HCT116 (cell line): Measurements from ENCODE around the gene ZSCAN5A. TPM values are rescaled to one million over a fixed set of nuclear protein-coding genes. Genes with fewer than 3 reads are reported as not detected.

ENCODE experiments used
- ATAC-seq: fragments of 200-7000 bp; cut with Tn5 transposase; 2 replicates; pipeline ENCODE4 v1.9.1; 2020; ENCODE audit warnings: mild to moderate bottlenecking, moderate library complexity
- BruUV-seq: library from RNA; stranded (reverse); fragments of 400-500 nt; replicated peaks from 2 replicates; lab custom pipeline; 2021; lab: Mats Ljungman, UMichigan
- CTCF ChIA-PET: fragments of 300-600 bp; sonication (Branson Sonifier 250); formaldehyde crosslinking; loops from one replicate; lab custom pipeline; 2021; ENCODE audit warnings: antibody characterized with exemption; lab: Charles Lee
- POLR2A ChIA-PET: fragments of 300-600, 350-600 bp; sonication (Branson Sonifier 250); formaldehyde crosslinking; loops from one replicate; lab custom pipeline; 2021; ENCODE audit warnings: antibody characterized with exemption; lab: Charles Lee
- RAD21 ChIA-PET, 2 experiments: fragments of 300-600 bp; sonication (Branson Sonifier 250); formaldehyde crosslinking; loops; one replicate each; lab custom pipeline; 2023; ENCODE audit warnings: low total read pairs in 2 of 2; ENCODE audit not compliant: uncharacterized antibody in 2 of 2, unreplicated experiment in 2 of 2, low non-redundant PET in 1 of 2; lab: Charles Lee
- DNase-seq: peaks from one replicate; pipeline ENCODE4 v3.0.0-alpha.2; 2010; ENCODE audit warnings: low read depth, low spot score
- H2AFZ ChIP-seq: fragments of 200-600 bp; shearing (Covaris generic), sonication (generic); 2 replicates; pipeline ENCODE4 v1.6.1; 2017; ENCODE audit warnings: low read depth, mixed run types, mixed read lengths, antibody characterized with exemption, low read length; ENCODE audit not compliant: poor library complexity, severe bottlenecking
- H3K27ac ChIP-seq: 2 replicates; pipeline ENCODE4 v1.5.1; 2012; ENCODE audit warnings: low read depth, low read length
- H3K27me3 ChIP-seq: fragments of 200-600 bp; sonication (generic); 2 replicates; pipeline ENCODE4 v1.6.1; 2016; ENCODE audit warnings: mixed run types, low read length, mixed read lengths; ENCODE audit not compliant: insufficient read depth
- H3K36me3 ChIP-seq, 2 experiments: fragments of 200-500 bp in 1 of 2; fragments of 200-600 bp in 1 of 2; sonication (Bioruptor generic) in 1 of 2; sonication (generic) in 1 of 2; 2 replicates each; pipeline versions ENCODE4 v1.5.1 to v1.6.1; 2014 to 2016; ENCODE audit warnings: low read length in 2 of 2, inconsistent platforms in 1 of 2, mixed read lengths in 1 of 2, mixed run types in 1 of 2; ENCODE audit not compliant: insufficient read depth in 2 of 2, control insufficient read depth in 1 of 2
- H3K4me1 ChIP-seq, 2 experiments: fragments of 200-600 bp in 1 of 2; sonication (generic) in 1 of 2; 2 replicates each; pipeline versions ENCODE4 v1.5.1 to v1.6.1; 2012 to 2017; ENCODE audit warnings: low read length in 2 of 2, inconsistent platforms in 1 of 2, mild to moderate bottlenecking in 1 of 2, mixed read lengths in 1 of 2, mixed run types in 1 of 2, moderate library complexity in 1 of 2; ENCODE audit not compliant: insufficient read depth in 2 of 2, control insufficient read depth in 1 of 2
- H3K4me2 ChIP-seq: fragments of 200-600 bp; sonication (generic); 2 replicates; pipeline ENCODE4 v1.6.1; 2017; ENCODE audit warnings: mixed run types, low read length, mixed read lengths
- H3K4me3 ChIP-seq, 2 experiments: fragments of 200-600 bp in 1 of 2; sonication (generic) in 1 of 2; replicated peaks in 1 of 2; 2 replicates each; pipeline ENCODE4 v1.5.1; 2011 to 2016; ENCODE audit warnings: low read length in 2 of 2, control low read depth in 1 of 2, low read depth in 1 of 2, mild to moderate bottlenecking in 1 of 2, mixed read lengths in 1 of 2, mixed run types in 1 of 2
- H3K79me2 ChIP-seq: fragments of 200-600 bp; sonication (generic); 2 replicates; pipeline ENCODE4 v1.6.1; 2017; ENCODE audit warnings: mild to moderate bottlenecking, mixed run types, low read length, moderate library complexity, mixed read lengths; ENCODE audit not compliant: insufficient read depth
- H3K9ac ChIP-seq: fragments of 200-600 bp; sonication (generic); 2 replicates; pipeline ENCODE4 v1.6.1; 2016; ENCODE audit warnings: low read length, mixed read lengths
- H3K9me2 ChIP-seq: fragments of 200-600 bp; sonication (generic), shearing (Covaris generic); 2 replicates; pipeline ENCODE4 v1.6.1; 2017; ENCODE audit warnings: mixed run types, mild to moderate bottlenecking, moderate library complexity; ENCODE audit not compliant: insufficient read depth
- H3K9me3 ChIP-seq, 2 experiments: fragments of 200-500 bp in 1 of 2; fragments of 200-600 bp in 1 of 2; sonication (Bioruptor generic) in 1 of 2; sonication (generic) in 1 of 2; 2 replicates each; pipeline ENCODE4 v1.6.1; 2014 to 2017; ENCODE audit warnings: low read length in 2 of 2, mixed read lengths in 2 of 2, inconsistent platforms in 1 of 2, low read depth in 1 of 2, mild to moderate bottlenecking in 1 of 2, mixed run types in 1 of 2, moderate library complexity in 1 of 2; ENCODE audit not compliant: control insufficient read depth in 1 of 2, insufficient read depth in 1 of 2
- H4K20me1 ChIP-seq: fragments of 200-600 bp; sonication (generic), shearing (Covaris generic); 2 replicates; pipeline ENCODE4 v1.6.1; 2017; ENCODE audit warnings: mixed run types, mild to moderate bottlenecking, moderate library complexity; ENCODE audit not compliant: insufficient read depth
- ATF3 ChIP-seq: IDR thresholded peaks from 2 replicates; pipeline ENCODE4 v1.6.1; 2012
- CEBPB ChIP-seq: IDR thresholded peaks from 2 replicates; pipeline ENCODE4 v1.6.1; 2012; ENCODE audit warnings: low read depth
- ELF1 ChIP-seq: IDR thresholded peaks from 2 replicates; pipeline ENCODE4 v1.6.1; 2012; ENCODE audit warnings: low read depth, borderline replicate concordance
- EZH2 ChIP-seq: fragments of 200-600 bp; sonication (generic); IDR thresholded peaks from 2 replicates; pipeline ENCODE4 v1.6.1; 2017; ENCODE audit warnings: antibody characterized with exemption, mixed run types
- JUND ChIP-seq: IDR thresholded peaks from 2 replicates; pipeline ENCODE4 v1.6.1; 2012
- MAX ChIP-seq: IDR thresholded peaks from 2 replicates; pipeline ENCODE4 v1.6.1; 2012
- POLR2A ChIP-seq: IDR thresholded peaks from 2 replicates; pipeline ENCODE4 v1.7.0; 2011; ENCODE audit warnings: borderline replicate concordance; ENCODE audit not compliant: insufficient read depth, insufficient read length; ENCODE audit errors: extremely low read depth
- RAD21 ChIP-seq: IDR thresholded peaks from 2 replicates; pipeline ENCODE4 v1.6.1; 2012; ENCODE audit warnings: low read depth, mild to moderate bottlenecking
- REST ChIP-seq: IDR thresholded peaks from 2 replicates; pipeline ENCODE4 v1.6.1; 2012; ENCODE audit warnings: low read depth
- SIN3A ChIP-seq: IDR thresholded peaks from 2 replicates; pipeline ENCODE4 v1.6.1; 2012; ENCODE audit warnings: low read depth
- SRF ChIP-seq: IDR thresholded peaks from 2 replicates; pipeline ENCODE4 v1.6.1; 2012; ENCODE audit warnings: low read depth
- TCF7L2 ChIP-seq: IDR thresholded peaks from 2 replicates; pipeline ENCODE4 v1.7.0; 2011; ENCODE audit warnings: borderline replicate concordance, inconsistent platforms; ENCODE audit not compliant: insufficient read depth, insufficient read length; ENCODE audit errors: extremely low read depth
- YY1 ChIP-seq: IDR thresholded peaks from 2 replicates; pipeline ENCODE4 v1.6.1; 2011; ENCODE audit warnings: low read length, low read depth, moderate library complexity, mild to moderate bottlenecking; ENCODE audit not compliant: insufficient replicate concordance; ENCODE audit errors: extremely low read depth
- ZBTB33 ChIP-seq: IDR thresholded peaks from 2 replicates; pipeline ENCODE4 v1.6.1; 2011; ENCODE audit warnings: mild to moderate bottlenecking, low read length, moderate library complexity; ENCODE audit not compliant: insufficient replicate concordance; ENCODE audit errors: extremely low read depth
- ZFX ChIP-seq: fragments of 450-650 bp; IDR thresholded peaks from 2 replicates; pipeline ENCODE4 v1.6.1; 2017
- ZNF274 ChIP-seq: fragments of 200-500 bp; sonication (Bioruptor generic); IDR thresholded peaks from 2 replicates; pipeline ENCODE4 v1.6.1; 2014; ENCODE audit warnings: mild to moderate bottlenecking, low read depth, low read length, inconsistent platforms
- intact Hi-C: fragments of 100-400 bp; cut with micrococcal nuclease; formaldehyde crosslinking; loops from 2 replicates; pipeline ENCODE4 v1.10.0; 2022
- total RNA-seq: library from RNA; stranded (reverse); gene quantifications from one replicate; pipeline ENCODE4 v1.2.1, GENCODE V29; 2021; ENCODE audit not compliant: unreplicated experiment

Gene ZSCAN5A
- total RNA-seq, 1 experiment from 2014 or later, result 9.2 TPM

- Histone ChIP-seq H3K4me1 (no peaks in the 10 kb centered on the region), H3K4me2 (no peak overlapping the region), H3K9me2 (no peaks in the 10 kb centered on the region), H3K9ac (no peak overlapping the region), H4K20me1 (no peaks in the 10 kb centered on the region), H3K4me3 (no peak overlapping the region), H3K27me3 (no peaks in the 10 kb centered on the region), H3K27ac (no peak overlapping the region), H3K36me3 (no peaks in the 10 kb centered on the region; a peak in 2 of 4 replicates), H3K9me3 (no peaks in the 10 kb centered on the region), H3K79me2 (no peaks in the 10 kb centered on the region), H2AFZ (no peak overlapping the region)
- ChIA-PET RAD21 (no interaction called here), CTCF (interaction anchor here (0.7 kb wide), 1 partner anchor 55 kb away, joined by 3 read pairs; no protein-coding TSS in a partner anchor), POLR2A (no interaction called here)
- DNase-seq (no peak), ATAC-seq (no peak)
- intact Hi-C loops, result no loop called here
- no TSS peak for BruUV-seq
- TF ChIP-seq SRF (no peak), ZFX (no peak), ZBTB33 (no peak), YY1 (no peak), POLR2A (no peak), RAD21 (no peak), MAX (no peak), ATF3 (no peak), ELF1 (no peak), CEBPB (no peak), JUND (no peak), TCF7L2 (no peak), SIN3A (no peak), REST (no peak), EZH2 (no peak), ZNF274 (no peak)
These were observed 8.6 kb downstream of the ZSCAN5A start for GRCh38 chr19:56306016-56306415.
